ENCODE results near the gene DARS1.
"Not testable (repeated sequence)": the region's sequence is repeated elsewhere in the genome, so short reads cannot be mapped to it uniquely, and the experiment has no call there.

The DARS1 gene

DNA sequence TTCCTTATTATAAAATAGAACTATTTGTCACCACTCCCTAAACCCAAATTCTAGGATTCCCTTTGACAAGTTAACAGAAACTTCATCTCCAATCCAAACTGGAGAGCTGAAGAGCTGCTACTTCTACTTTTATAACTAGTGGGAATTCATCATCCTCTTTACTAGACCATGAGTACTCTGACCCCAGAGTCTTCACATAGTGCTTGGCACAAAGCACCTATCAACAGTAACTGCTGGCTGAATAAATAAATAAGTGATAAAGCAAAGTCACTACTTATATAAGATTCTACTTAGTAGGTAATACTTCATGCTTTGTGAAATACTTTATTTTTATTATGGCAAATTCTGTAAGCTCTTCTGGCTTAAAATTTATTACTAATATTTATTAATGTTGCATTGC lies 49.5 kb downstream of the DARS1 start:
- no peak for DNase-seq

DNA sequence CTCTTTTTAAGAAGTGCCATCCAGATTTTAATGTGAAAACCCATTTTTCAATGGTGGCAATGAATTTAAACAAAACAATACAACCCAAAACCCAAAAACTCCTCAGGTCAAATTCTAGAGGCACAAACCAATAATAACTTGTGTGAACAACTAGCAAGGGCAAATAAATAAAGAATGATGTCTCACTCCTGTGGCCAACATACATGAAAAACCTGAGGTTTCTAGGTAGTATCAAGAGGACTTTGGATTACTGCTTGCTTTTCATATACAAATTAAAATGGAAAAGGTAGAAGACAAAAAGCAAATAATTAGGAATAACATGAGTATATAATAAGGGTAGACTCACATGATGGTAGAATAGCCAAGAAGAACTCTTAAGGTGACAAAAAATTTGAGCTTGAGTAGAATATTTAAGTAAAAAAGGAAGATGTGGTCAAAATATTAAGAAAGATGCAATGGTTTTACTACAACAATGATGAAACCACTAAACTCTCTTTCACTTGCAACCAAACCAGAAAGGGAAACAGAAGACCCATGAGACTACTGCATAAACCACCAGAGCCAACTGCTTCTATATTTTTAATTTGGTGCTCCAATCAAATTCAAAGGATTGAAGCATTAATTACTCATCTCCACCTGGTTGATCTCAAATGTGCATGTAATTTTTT lies 53.5 kb downstream of the DARS1 start:
- DNase-seq = no peak

DNA sequence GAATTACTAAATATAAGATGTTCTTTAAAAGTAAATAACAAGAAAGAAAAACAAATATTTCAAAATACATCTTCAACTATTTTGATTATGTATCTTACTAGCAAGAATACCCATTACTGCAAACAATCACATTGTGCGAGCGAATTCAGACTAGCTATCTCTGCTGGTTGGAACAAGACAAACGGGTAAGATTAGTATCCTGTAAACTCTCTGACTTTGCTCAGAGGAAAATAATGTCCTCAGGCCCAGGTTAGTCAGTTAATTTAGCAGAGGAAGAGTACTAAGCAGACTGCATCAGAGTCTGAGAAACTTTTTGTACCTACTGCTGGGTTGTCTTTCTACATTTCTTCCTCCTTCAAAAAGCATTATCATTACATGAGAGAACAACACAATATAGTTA lies 58.8 kb downstream of the DARS1 start:
- no peak for DNase-seq

DNA sequence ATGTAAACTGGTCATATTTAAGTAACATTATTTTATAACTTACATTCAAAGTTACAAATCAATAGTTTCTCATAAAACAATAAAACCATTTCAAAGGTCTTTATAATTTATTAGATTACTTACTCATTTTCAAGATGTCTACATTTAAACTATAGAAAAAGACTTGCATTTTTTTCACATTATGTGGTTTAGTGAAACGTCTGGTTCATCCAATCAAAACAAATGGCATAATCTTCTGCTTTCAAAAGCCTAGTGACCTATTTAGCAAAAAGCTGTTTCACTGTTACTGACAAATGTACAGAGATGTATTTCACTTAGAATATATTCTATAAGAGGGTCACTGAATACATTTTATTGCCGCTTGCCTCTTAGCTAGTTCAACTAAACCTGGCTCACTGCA lies 59.9 kb downstream of the DARS1 start:
- DNase-seq = no peak

DNA sequence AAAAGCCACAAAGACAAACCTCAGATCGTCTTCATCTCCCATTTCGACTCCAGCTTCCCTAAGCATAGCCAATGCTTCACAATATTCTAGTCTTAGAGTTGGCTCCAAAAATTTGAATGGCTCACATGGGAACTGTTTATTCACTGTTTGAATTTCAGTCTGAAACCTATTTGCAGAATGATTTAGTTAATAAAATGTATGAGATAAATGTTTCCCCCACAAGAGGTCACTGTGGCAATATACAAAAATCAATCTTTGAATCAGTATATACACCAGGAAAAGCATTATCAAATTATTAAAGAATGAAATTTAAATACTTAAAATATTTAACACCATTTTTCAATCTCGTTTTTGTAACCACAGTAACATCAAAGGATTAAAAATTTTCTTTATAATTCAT lies 69.2 kb downstream of the DARS1 start:
- no peak for DNase-seq

DNA sequence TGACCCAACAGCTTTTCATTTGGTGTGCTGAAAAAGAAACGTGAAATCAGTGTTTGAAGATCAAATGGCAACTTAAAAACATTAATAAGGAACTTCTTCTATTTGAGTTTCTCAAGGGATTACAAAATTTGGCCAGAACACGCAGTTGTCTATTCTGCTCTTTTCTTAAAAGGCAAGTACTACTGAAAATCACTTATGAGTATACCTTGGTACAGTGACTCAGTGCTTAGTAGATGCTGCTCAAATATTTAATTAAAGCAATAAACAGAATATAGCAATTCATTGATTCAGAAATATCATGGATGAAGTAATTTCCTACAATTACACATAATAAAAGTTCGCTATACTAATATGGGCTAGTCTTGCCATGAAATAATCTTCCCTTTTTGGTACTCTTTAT lies 70.9 kb downstream of the DARS1 start:
- no peak for DNase-seq

DNA sequence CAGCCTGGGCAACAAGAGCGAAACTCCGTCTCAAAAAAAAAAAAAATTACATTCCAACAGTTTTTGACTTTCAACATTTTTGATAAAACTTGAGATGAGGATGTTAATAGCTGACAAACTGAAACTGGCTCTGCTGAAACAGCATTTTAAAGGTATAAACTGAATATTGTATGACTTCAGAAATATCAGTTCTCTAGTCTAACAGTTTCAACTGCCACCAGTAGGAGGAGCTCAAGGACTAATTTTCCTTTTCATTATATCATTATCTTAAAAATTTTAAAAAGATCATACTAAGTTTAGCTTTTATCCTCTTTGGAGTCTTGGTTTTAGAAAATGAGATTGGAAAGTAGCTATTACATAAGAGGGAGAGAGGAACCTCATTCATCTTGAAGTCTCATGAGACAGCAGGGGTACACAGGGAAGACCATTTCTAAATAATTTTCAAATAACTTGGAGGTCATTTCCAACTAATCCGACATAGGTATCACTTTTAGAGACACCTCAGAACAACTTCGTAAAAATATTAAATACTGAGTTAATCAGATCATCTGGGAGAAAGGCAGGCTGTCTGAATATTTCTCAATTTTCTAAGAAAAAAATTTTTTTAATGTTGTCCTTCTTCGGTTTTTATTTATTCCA lies 71.6 kb downstream of the DARS1 start:
- DNase-seq = no peak

DNA sequence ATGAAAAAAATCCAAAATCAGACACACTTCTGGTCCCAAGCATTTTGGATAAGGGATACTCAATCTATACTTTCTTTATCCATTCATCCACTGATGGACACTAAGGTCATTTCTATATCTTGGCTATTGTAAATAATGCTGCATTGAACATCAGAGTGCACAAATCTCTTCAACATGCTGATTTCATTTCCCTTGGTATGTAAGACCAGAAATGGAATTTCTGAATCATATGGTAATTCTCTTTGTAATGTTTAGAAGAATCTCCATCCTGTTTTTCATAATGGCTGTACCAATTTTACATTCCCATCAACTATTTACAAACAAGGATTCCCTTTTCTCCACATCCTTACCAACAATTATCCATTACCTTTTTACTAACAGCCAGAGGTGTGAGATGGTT lies 75.5 kb downstream of the DARS1 start:
- DNase-seq = no peak

DNA sequence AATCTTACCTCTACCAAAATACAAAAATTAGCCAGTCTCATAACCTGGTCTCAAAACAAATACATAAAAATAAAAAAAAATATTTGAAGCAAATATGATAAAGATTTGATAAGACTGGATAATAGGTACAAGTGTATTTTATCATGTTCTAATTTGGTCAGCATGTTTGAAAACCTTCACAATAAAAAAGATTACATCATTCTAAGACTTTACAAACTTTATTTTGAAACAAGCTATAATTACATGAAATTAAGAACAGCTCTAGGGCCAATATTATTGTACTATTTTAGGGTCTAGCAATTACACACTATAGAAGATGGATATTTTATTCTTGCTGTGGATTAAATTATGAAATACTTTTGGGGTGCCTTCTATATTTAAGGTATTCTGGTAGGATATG lies 79.7 kb downstream of the DARS1 start:
- DNase-seq = no peak

DNA sequence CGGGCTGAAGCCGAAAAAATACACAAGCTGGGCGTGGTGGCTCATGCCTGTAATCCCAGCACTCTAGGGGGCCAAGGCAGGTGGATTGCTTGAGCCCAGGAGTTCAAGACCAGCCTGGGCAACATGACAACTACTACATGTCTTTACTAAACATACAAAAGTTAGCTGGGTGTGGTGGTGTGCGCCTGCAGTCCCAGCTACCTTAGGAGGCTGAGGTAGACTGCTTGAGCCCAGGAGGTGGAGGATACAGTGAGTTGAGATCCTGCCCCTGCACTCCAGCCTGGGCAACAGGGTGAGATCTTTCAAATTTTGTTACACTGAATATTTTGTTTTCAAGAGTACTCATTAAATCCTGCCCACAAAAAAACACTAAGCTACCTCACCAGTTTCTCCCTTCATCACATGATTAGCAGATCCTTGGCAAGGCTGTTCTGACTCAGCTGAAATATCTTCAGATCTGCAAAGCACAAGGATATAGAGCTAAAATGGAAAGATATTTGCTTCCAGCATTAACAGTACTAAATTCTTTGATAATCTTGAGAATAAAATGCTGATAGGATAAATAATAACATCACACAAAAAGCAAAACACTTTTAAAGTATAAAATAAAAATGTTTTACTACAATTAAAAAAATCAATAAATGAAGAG lies 81.0 kb downstream of the DARS1 start:
- DNase-seq = no peak

DNA sequence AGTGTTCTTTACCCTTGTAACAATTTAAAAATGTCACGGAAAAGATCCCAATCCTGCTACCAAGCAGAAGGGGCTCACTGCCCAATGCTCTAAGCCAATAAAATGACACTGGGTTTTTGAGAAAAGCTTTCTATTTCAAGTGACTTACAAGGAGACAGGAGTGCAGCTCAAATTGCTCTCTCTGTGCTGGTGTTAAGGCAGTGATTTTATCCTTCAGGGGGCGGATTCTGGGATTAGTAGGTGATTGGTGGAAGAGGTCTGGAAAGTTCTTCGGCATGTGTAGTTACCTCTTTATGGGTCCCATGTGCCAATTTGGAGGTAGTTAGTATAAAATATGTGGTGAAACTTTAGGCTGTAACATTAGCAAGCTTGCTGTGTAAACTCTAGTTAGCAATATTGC lies 81.8 kb downstream of the DARS1 start:
- DNase-seq = no peak

DNA sequence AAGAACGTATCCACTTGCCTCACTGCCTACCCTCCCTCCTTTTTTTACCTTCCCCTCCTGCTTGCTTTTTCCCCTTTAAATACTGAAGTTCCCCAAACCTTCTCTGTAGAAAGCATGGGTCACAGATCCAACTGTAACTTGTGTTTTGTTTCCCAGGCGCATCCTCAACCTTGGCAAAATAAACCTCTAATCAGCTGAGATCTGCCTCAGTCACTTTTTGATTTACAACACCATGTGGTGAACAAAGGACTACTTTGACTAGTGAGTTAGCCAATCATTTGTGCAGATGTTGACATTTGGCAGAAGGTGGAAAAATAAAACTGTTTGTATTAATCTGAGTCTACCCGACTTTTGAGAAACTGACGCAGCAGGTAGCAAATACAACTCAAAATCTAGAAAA lies 85.9 kb downstream of the DARS1 start:
- no peak for DNase-seq

DNA sequence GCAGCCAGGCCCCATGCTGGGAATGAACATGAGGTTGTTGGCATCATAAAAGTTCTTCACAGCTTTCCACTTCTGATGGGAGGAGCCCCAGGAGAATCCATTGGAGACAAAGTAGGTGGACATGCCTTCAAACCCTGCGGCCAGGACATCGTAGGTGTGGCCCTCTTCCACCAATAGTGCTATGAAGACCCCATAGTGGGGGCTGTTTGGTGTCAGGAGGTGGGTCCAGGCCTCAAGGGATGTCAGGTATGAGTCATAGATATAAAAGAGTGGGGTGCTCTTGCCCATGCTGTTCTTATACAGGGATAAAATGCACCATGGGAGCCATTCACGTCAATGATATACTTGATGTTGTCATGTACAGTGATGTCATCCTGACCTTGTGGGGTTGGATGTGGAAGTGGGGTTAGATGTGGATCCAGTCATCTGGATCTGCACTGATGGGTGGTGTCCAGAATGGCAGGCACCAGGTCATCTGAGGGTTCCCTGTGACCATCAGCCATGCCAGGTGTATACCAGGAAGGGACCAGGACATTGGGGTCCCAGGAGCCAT lies 87.1 kb downstream of the DARS1 start:
- no peak for DNase-seq

DNA sequence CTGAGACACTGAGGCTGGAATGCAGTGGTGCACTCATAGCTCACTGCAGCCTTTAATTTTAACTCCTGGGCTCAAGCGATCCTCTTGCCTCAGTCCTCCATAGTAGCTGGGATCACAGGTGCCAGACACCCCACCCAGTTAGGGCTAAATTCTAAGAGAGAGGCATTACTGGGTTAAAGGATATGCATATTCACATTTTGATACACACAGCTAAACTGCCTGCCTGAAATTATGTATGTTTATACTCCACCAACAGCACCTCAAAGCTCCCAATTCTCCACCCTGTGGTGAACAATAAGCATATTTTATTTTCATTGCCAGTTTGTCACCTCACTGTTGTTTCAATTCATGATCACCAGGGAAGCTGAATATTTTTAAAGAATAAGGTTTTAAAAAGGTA lies 90.5 kb downstream of the DARS1 start:
- no peak for DNase-seq

DNA sequence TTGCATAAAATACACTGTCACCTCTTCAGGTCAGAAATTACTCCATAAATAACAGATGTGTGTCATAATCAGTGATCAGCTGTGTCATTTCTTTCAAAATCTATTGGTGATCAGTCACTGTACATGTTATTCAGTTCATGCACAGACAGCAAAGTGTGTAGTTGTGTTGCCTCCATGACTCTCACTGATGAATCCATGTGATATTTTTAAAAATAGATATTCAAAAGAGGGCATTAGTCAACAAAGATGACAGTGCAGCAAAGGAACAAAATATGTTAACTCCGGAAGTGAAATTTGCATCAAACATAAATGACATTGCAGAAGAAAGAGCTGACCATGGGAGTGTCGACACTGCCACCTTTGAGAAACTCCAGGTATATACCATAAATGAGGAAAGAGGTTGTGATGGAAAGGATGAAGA lies 92.0 kb downstream of the DARS1 start:
- DNase-seq = no peak

DNA sequence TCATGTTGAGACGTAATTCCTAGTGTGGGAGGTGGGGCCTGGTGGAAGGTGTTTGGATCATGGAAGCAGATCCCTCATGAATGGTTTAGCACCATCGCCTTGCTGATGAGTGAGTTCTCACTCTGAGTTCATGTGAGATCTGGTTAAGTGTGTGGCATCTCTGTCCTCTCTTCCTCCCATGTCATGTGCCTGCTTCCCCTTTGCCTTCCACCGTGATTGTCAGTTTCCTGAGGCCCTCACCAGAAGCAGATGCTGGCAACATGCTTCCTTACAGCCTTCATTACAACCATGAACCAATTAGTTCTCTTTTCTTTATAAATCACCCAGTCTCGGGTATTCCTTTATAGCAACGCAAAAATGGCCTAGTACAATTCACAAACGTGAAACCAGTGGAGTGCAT lies 94.6 kb downstream of the DARS1 start:
- DNase-seq = peak; percentile 19

DNA sequence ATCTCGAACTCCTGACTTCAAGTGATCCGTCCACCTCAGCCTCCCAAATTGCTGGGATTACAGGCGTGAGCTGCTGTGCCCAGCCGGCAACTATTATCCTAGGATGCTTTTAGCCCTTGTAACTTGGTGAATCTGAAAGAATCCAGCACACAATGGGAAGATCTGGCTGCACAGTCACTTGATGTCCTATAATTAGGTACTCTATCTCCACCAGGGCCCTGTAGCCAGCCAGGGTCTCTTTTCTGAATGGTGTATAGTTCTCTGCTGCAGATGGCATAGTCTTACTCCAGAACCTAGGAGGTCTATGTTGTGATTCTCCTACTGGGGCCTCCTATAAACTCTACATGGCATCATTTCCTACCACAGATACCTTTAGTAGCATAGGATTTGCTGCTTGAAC lies 95.3 kb downstream of the DARS1 start:
- DNase-seq = no peak

DNA sequence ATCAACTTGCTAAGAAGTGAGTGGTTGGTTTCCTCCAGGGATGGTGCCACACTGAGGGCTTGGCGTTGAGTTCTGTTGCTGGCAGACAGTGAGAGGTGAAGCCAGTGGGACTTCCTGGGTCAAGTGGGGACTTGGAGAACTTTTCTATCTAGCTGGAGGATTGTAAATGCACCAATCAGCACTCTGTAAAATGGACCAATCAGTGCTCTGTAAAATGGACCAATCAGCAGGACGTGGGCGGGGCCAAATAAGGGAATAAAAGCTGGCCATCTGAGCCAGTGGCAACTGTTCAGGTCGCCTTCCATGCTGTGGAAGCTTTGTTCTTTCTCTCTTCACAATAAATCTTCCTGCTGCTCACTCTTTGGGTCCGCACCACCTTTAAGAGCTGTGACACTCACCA lies 96.8 kb downstream of the DARS1 start:
- not testable (repeated sequence) for DNase-seq

DNA sequence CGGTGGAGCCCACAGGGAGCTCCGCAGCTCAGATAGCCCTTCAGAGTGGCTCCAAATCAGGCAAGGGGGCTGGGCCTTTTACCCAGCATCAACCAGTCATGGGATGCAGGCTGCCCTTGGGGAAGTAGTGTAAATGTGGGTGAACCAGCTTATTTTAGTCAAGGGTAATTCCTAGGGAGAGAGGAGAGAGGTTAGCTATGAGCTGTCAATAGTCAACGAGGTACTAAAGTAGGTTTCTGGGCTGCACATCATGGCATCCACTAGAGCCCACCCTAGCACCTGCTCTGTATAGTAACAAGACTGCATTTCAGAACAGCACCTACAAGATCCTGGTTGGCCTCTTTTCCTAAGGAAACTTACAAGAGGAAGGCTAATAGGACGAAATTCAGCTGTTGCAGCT lies 99.7 kb downstream of the DARS1 start:
- no peak for DNase-seq

DNA sequence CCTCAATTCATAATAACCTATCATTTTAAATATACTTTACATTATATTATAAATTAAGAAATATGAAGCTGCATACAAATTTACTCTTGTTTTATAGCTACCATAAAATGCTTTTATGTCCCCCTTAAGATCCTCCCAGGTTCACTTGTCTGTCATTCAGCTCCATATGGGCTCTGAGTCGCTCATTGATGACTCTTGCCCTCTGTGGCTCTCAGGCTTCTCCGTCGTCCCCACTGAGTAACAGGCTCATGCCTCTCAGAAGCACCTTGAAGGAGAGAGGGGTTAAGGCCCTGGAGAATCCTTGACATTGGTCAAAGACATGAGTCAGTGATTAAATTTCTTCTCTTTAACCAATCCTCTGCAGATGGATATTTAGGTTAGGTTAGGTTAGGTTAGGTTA lies 103.0 kb downstream of the DARS1 start:
- no peak for DNase-seq

DNA sequence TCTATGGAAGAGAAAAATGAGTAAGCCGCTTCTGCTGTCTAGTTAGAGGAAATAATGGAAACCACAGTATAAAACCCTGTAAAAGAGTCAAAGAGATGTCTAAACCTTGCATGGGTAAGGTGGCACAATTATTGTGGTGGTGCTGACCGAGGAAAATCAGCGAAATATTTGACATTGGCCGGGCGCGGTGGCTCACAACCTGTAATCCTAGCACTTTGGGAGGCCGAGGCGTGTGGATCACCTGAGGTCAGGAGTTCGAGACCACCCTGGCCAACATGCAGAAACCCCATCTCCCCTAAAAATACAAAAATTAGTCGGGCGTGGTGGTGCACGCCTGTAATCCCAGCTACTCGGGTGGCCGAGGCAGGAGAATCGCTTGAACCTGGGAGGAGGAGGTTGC lies 108.7 kb downstream of the DARS1 start:
- DNase-seq = not testable (repeated sequence)

DNA sequence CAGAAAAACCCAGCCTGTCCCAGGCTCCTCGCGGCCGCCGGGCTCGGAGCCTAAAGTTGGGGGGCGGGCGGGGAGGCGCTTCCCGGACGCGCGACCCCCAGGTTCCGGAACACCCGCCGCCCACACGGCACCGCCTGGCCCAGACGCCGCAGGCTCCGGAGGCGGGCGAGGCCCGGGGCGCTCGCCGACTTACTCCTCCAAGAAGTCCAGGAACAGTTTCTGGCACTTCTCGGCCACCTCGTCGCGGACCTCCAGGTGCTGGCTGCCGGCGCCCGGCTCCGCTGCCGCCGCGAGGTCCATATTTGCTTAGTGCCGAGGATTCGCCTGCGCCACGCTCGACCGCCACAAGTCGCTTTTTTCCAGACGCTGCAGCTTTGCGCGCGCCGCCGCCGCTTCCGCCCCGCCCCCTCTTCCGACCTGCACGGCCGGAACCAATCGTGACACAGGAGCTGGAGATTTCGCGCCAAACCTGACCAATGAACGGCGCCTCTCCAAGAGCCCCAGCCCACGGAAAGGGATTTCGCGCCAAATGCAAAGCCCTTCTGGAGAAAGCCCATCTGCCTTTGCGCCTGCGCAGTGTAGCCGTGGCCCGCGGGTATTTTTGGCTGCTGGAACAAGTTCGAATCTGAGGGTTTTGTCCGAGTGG lies 109.2 kb downstream of the DARS1 start, which contains the start of gene MCM6:
TSS of gene MCM6 (minus strand) at position 378 of the 646 bp plus-strand sequence. CDS start at position 300, 78 bp downstream.
- DNase-seq = peak; percentile 99

DNA sequence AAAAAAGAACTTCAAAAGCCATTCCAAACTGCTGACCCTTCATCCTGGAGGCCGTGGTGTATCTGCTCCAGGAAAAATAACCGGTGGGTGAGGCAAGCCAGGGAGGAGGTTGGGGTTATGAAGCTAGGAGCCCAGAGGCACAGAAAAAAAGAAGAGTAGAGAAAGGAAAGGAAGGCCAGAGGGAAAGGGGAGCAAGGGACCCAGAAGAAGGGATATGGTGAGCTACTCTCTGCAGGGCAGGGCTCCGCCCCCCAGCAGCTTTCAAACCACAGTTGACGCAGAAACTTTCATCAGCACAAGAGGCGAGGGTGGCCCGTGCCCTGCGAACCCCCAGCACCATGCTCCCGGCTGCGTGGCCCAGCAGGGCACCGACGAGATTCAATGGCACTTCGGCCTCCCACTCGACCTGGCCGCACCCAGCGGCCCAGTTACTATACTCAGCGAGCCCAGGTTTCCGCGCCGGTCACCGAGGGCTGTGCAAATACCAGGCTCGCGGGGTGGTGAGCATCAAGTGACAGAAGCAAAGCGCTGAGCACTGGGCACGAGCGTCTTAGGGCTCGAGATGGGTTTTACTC lies 109.8 kb downstream of the DARS1 start:
- peak; percentile 72 for DNase-seq
